ENCODE results near the gene CD248.

DNA sequence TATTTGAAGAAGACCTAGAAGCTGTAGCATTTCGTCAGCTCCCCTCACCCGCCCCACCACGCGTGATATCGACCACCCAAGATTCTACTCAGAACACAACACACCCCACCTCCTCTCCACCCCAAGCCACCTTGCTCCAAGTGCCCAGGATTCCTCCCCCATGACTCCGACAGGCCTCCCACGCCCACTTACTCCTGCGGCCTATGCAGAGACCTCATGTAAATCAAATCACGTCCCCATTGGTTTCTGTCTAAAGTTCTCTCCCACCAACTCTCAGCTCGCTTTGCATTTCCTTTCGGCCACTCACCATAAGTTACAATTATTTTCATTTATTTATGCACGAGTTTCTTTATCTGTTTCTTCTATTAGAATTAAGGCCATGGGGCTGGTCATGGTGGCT is 14.2 kb downstream of the CD248 start:
- TF ChIP-seq, protein P1, sequence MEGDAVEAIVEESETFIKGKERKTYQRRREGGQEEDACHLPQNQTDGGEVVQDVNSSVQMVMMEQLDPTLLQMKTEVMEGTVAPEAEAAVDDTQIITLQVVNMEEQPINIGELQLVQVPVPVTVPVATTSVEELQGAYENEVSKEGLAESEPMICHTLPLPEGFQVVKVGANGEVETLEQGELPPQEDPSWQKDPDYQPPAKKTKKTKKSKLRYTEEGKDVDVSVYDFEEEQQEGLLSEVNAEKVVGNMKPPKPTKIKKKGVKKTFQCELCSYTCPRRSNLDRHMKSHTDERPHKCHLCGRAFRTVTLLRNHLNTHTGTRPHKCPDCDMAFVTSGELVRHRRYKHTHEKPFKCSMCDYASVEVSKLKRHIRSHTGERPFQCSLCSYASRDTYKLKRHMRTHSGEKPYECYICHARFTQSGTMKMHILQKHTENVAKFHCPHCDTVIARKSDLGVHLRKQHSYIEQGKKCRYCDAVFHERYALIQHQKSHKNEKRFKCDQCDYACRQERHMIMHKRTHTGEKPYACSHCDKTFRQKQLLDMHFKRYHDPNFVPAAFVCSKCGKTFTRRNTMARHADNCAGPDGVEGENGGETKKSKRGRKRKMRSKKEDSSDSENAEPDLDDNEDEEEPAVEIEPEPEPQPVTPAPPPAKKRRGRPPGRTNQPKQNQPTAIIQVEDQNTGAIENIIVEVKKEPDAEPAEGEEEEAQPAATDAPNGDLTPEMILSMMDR (IDR thresholded peaks at IDR 0.05): no peak
- TF ChIP-seq POLR2A (IDR thresholded peaks at IDR 0.05): no peak
